Measurements from ENCODE around the gene CCNY.

Gene CCNY

DNA sequence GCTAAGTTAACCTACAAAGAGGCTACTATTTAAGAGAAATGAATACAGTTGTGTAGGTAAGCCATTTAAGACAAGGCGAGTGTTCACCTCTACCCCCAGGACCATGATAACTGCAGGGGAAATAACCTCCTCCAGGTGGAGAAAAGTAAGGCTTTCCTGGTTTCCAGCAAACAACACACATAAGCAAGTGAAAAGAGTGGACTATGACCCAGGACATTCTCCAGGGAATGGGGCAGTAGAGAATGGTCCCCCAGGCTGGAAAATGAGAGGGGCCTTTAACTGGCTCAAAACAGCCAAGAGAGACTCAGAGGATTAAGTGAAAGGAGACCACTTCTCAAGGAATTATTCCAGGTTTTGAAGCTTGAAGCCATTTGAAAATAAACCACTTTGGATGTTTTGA is 167.8 kb downstream of the CCNY start:
- H4K20me1 ChIP-seq (ENCODE audit: insufficient read depth): no peaks in the 10 kb centered on the region
- H2AFZ ChIP-seq (ENCODE audit: low read depth): no peak overlapping the region
- no peak overlapping the region for H3K9ac ChIP-seq
- H3K4me3 ChIP-seq (IDR thresholded peaks at IDR 0.05; ENCODE audit: insufficient read depth, low read depth, low read length): no peak overlapping the region
- no peaks in the 10 kb centered on the region for H3K36me3 ChIP-seq (ENCODE audit: insufficient read depth)
- no peak overlapping the region for H3K4me2 ChIP-seq
- no peak overlapping the region for H3K27ac ChIP-seq
- H3K79me2 ChIP-seq (ENCODE audit: insufficient read depth, low read depth): no peaks in the 10 kb centered on the region
- H3K4me1 ChIP-seq (ENCODE audit: low read depth, poor library complexity, severe bottlenecking): peaks cover 11% of the 10 kb centered on the region
- TF ChIP-seq, protein P1, sequence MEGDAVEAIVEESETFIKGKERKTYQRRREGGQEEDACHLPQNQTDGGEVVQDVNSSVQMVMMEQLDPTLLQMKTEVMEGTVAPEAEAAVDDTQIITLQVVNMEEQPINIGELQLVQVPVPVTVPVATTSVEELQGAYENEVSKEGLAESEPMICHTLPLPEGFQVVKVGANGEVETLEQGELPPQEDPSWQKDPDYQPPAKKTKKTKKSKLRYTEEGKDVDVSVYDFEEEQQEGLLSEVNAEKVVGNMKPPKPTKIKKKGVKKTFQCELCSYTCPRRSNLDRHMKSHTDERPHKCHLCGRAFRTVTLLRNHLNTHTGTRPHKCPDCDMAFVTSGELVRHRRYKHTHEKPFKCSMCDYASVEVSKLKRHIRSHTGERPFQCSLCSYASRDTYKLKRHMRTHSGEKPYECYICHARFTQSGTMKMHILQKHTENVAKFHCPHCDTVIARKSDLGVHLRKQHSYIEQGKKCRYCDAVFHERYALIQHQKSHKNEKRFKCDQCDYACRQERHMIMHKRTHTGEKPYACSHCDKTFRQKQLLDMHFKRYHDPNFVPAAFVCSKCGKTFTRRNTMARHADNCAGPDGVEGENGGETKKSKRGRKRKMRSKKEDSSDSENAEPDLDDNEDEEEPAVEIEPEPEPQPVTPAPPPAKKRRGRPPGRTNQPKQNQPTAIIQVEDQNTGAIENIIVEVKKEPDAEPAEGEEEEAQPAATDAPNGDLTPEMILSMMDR (conservative IDR thresholded peaks at IDR 0.05; ENCODE audit: low read depth, low read length): no peak
- H3K27me3 ChIP-seq (ENCODE audit: insufficient read depth, low read depth): no peaks in the 10 kb centered on the region

DNA sequence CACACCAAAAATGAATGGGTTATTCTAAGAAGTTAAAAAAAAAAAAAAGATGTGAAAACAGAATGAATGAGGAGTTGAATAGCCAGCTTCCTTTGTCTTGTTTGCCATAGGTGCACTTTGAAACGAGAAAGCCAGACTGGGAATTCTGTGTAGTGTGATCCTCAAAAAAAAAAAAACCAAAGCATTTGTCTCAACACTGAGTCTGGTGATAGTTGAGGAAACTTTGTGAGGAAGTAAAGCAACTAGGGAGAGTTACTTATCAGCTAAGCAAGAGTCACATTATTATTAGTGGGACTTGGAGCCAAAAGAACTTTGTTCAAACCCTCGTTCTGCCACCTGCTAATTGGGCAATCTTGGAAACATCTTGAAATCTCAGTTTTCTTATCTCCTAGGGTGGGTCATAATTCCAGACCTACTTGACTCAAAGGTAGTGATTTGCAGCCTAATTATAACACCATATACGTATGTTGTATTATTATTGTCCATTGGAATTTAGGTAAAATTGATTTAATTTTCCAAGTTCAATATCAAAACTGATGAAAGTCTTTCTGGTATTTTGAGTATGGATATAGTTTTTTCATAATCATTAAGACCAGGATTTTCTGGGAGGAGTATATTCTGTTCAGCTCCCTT is 169.0 kb downstream of the CCNY start:
- TF ChIP-seq, protein P1 (conservative IDR thresholded peaks at IDR 0.05; ENCODE audit: low read depth, low read length): no peak
- H3K27ac ChIP-seq: no peak overlapping the region
- no peak overlapping the region for H3K4me3 ChIP-seq (IDR thresholded peaks at IDR 0.05; ENCODE audit: insufficient read depth, low read depth, low read length)
- no peaks in the 10 kb centered on the region for H3K36me3 ChIP-seq (ENCODE audit: insufficient read depth)
- H3K27me3 ChIP-seq (ENCODE audit: insufficient read depth, low read depth): no peaks in the 10 kb centered on the region
- no peak overlapping the region for H2AFZ ChIP-seq (ENCODE audit: low read depth)
- peaks cover 17% of the 10 kb centered on the region for H3K4me1 ChIP-seq (ENCODE audit: low read depth, poor library complexity, severe bottlenecking)
- no peaks in the 10 kb centered on the region for H3K79me2 ChIP-seq (ENCODE audit: insufficient read depth, low read depth)
- no peak overlapping the region for H3K4me2 ChIP-seq
- no peaks in the 10 kb centered on the region for H4K20me1 ChIP-seq (ENCODE audit: insufficient read depth)
- H3K9ac ChIP-seq: no peak overlapping the region

DNA sequence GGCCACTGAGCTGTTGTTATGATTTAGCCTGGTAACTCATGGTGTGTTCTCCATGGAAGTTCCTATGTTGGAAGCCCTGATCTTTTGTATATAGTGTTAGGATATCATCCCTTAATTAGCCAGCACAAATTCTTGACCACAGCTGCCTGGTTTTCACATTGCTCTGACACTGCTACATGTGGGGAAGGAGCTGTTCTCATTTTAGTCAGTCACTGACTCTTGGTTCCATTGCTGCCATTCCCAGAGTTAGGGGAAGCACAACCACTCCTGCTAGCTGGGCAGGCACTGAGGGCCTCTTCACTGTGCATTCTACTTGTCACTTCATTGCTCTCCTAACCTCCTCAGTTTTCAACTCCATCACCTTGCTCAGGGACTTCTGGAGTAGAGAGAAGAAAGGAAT is 170.4 kb downstream of the CCNY start:
- no peak overlapping the region for H3K4me2 ChIP-seq
- no peak overlapping the region for H3K9ac ChIP-seq
- H3K27me3 ChIP-seq (ENCODE audit: insufficient read depth, low read depth): no peaks in the 10 kb centered on the region
- peaks cover 17% of the 10 kb centered on the region for H3K4me1 ChIP-seq (ENCODE audit: low read depth, poor library complexity, severe bottlenecking)
- H4K20me1 ChIP-seq (ENCODE audit: insufficient read depth): no peaks in the 10 kb centered on the region
- TF ChIP-seq, protein P1 (conservative IDR thresholded peaks at IDR 0.05; ENCODE audit: low read depth, low read length): no peak
- H2AFZ ChIP-seq (ENCODE audit: low read depth): no peak overlapping the region
- no peaks in the 10 kb centered on the region for H3K36me3 ChIP-seq (ENCODE audit: insufficient read depth)
- H3K79me2 ChIP-seq (ENCODE audit: insufficient read depth, low read depth): no peaks in the 10 kb centered on the region
- no peak overlapping the region for H3K4me3 ChIP-seq (IDR thresholded peaks at IDR 0.05; ENCODE audit: insufficient read depth, low read depth, low read length)
- H3K27ac ChIP-seq: no peak overlapping the region

DNA sequence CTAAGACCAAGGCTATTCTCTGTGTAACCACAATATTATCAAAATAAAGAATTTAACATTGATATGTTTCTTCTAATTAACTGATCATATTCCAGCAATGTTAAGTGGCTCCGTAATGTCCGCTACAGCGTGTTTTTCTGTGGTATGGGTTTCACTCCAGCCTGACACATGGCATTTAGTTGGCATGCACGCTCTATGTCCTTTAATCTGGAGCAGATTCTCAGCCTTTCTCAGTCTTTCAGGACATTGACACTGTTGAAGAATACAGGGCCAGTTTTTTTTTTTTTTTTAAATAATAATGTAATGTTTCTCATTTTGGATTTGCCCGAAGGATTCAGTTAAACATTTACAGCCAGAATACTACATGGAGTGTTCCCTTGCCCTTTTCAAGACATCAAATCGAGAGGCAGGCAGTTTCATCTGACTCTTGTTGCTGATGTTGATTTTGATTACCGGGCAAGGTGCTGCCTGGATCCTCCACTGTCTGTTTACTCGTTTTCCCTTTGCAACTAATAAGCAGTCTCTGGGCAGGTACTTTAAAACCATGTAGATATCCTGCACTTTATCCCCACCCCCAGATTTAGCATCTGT is 171.3 kb downstream of the CCNY start:
- Histone ChIP-seq H3K79me2 (ENCODE audit: insufficient read depth, low read depth) (no peaks in the 10 kb centered on the region), H2AFZ (ENCODE audit: low read depth) (no peak overlapping the region), H3K4me3 (IDR thresholded peaks at IDR 0.05; ENCODE audit: insufficient read depth, low read depth, low read length) (no peak overlapping the region), H3K9ac (no peak overlapping the region), H3K4me2 (no peak overlapping the region), H4K20me1 (ENCODE audit: insufficient read depth) (no peaks in the 10 kb centered on the region), H3K4me1 (ENCODE audit: low read depth, poor library complexity, severe bottlenecking) (peaks cover 17% of the 10 kb centered on the region), H3K36me3 (ENCODE audit: insufficient read depth) (no peaks in the 10 kb centered on the region), H3K27me3 (ENCODE audit: insufficient read depth, low read depth) (no peaks in the 10 kb centered on the region), H3K27ac (no peak overlapping the region)
- TF ChIP-seq, protein P1 (conservative IDR thresholded peaks at IDR 0.05; ENCODE audit: low read depth, low read length): no peak

Measured in KMS-11 (cell line).